NB4 (cell line): ENCODE data around the gene TEKT2.

ENCODE experiments used
- DNase-seq: peaks from one replicate; pipeline ENCODE4 v3.0.0; 2010; ENCODE audit warnings: low read depth
- H3K4me3 ChIP-seq: one replicate; pipeline ENCODE4 v1.5.1; 2011; ENCODE audit warnings: mild to moderate bottlenecking, low read depth, low read length, moderate library complexity
- CTCF ChIP-seq: IDR thresholded peaks from one replicate; pipeline ENCODE4 v1.5.1; 2012; ENCODE audit warnings: low read depth, low read length
- MAX ChIP-seq: IDR thresholded peaks from 2 replicates; pipeline ENCODE4 v1.6.1; 2011; ENCODE audit warnings: low read depth, low read length
- MYC ChIP-seq: IDR thresholded peaks from 2 replicates; pipeline ENCODE4 v1.6.1; 2011; ENCODE audit warnings: low read depth, low read length
- POLR2A ChIP-seq: IDR thresholded peaks from 2 replicates; pipeline ENCODE4 v1.6.1; 2011; ENCODE audit warnings: mild to moderate bottlenecking; ENCODE audit not compliant: insufficient read length; ENCODE audit errors: extremely low read depth

Gene TEKT2

GRCh38 chr1:36092166-36092797, 8.4 kb downstream of the TEKT2 start:
- DNase-seq: no peak
- TF ChIP-seq MAX: no peak
- TF ChIP-seq CTCF: no peak
- TF ChIP-seq POLR2A: no peak
- TF ChIP-seq MYC: no peak
- H3K4me3 ChIP-seq: no peak overlapping the region

GRCh38 chr1:36092798-36093185, 8.9 kb downstream of the TEKT2 start:
- H3K4me3 ChIP-seq: no peak overlapping the region
- TF ChIP-seq MAX (no peak), CTCF (no peak), POLR2A (no peak), MYC (no peak)
- DNase-seq: no peak

GRCh38 chr1:36093226-36093625, 9.3 kb downstream of the TEKT2 start:
- DNase-seq: no peak
- TF ChIP-seq POLR2A (no peak), MYC (no peak)
- H3K4me3 ChIP-seq: no peak overlapping the region

GRCh38 chr1:36093929-36094328, 10.0 kb downstream of the TEKT2 start:
- TF ChIP-seq MYC (no peak), MAX (no peak), CTCF (no peak), POLR2A (no peak)
- no peak overlapping the region for H3K4me3 ChIP-seq
- DNase-seq: no peak

- TF ChIP-seq CTCF (no peak), MYC (no peak), POLR2A (no peak)
- no peak for DNase-seq
- no peak overlapping the region for H3K4me3 ChIP-seq
Observed at GRCh38 chr1:36094621-36095061, 10.7 kb downstream of the TEKT2 start.

- TF ChIP-seq CTCF: no peak
- TF ChIP-seq MYC: no peak
- no peak for TF ChIP-seq MAX
- no peak for TF ChIP-seq POLR2A
- peak; percentile 51 for DNase-seq
- H3K4me3 ChIP-seq: no peak overlapping the region
Observed at GRCh38 chr1:36095760-36096405, 12.0 kb downstream of the TEKT2 start.
